Progenitor cell of endocrine pancreas (in vitro differentiated cells): ENCODE results near the gene DNM3. TPM values are rescaled to one million over a fixed set of nuclear protein-coding genes. Genes with fewer than 3 reads are reported as not detected.
A peak's percentile ranks its signal among the peaks of the same experiment; 100 is the strongest.

ENCODE experiments used
- DNase-seq: peaks from one replicate; pipeline ENCODE4 v3.0.0; 2021; ENCODE audit warnings: low spot score; ENCODE audit not compliant: unreplicated experiment
- H3K27ac Mint-ChIP-seq: 2 replicates; pipeline ENCODE4 v1.8.0; 2021; ENCODE audit warnings: mild to moderate bottlenecking, moderate library complexity, mixed read lengths
- H3K27me3 Mint-ChIP-seq: 2 replicates; pipeline ENCODE4 v1.8.0; 2021; ENCODE audit warnings: mixed read lengths
- H3K36me3 Mint-ChIP-seq: 2 replicates; pipeline ENCODE4 v1.8.0; 2022; ENCODE audit warnings: mixed read lengths; ENCODE audit not compliant: insufficient read depth
- H3K4me1 Mint-ChIP-seq: 2 replicates; pipeline ENCODE4 v1.8.0; 2021; ENCODE audit warnings: low read depth, mixed read lengths
- H3K4me3 Mint-ChIP-seq: 2 replicates; pipeline ENCODE4 v1.8.0; 2021; ENCODE audit warnings: low read depth, mild to moderate bottlenecking, moderate library complexity, mixed read lengths
- H3K9me3 Mint-ChIP-seq: 2 replicates; pipeline ENCODE4 v1.8.0; 2021; ENCODE audit warnings: low read depth, mixed read lengths
- CTCF ChIP-seq: fragments of 200-600 bp; sonication (generic); IDR thresholded peaks from one replicate; pipeline ENCODE4 v1.5.0; 2021; ENCODE audit warnings: antibody characterized with exemption, mild to moderate bottlenecking; ENCODE audit not compliant: unreplicated experiment
- total RNA-seq: library from RNA; stranded (reverse); gene quantifications from 2 replicates; pipeline ENCODE4 v1.2.1, GENCODE V29; 2021

DNM3 gene
- total RNA-seq, 1 donor from 2014 or later = 0.48 TPM

GRCh38 chr1:171985639-171986038 is 144.3 kb downstream of the DNM3 start:
- H3K27me3 Mint-ChIP-seq = no peaks in the 10 kb centered on the region
- no peak for DNase-seq
- no peaks in the 10 kb centered on the region for H3K9me3 Mint-ChIP-seq
- TF ChIP-seq CTCF = peak; percentile 34
- peaks cover 10% of the 10 kb centered on the region for H3K4me1 Mint-ChIP-seq
- no peaks in the 10 kb centered on the region for H3K36me3 Mint-ChIP-seq
- H3K27ac Mint-ChIP-seq = no peak overlapping the region
- no peak overlapping the region for H3K4me3 Mint-ChIP-seq

GRCh38 chr1:171988243-171988885 is 147.1 kb downstream of the DNM3 start:
- peaks cover 11% of the 10 kb centered on the region for H3K4me1 Mint-ChIP-seq
- no peaks in the 10 kb centered on the region for H3K36me3 Mint-ChIP-seq
- TF ChIP-seq CTCF = no peak
- no peak overlapping the region for H3K27ac Mint-ChIP-seq
- no peaks in the 10 kb centered on the region for H3K27me3 Mint-ChIP-seq
- H3K4me3 Mint-ChIP-seq = no peak overlapping the region
- DNase-seq = no peak
- no peaks in the 10 kb centered on the region for H3K9me3 Mint-ChIP-seq

- TF ChIP-seq CTCF = no peak
- Mint-ChIP-seq H3K4me1 (peaks cover 9% of the 10 kb centered on the region), H3K9me3 (no peaks in the 10 kb centered on the region), H3K36me3 (no peaks in the 10 kb centered on the region), H3K27me3 (no peaks in the 10 kb centered on the region), H3K27ac (no peak overlapping the region), H3K4me3 (no peak overlapping the region)
- no peak for DNase-seq
Observed at GRCh38 chr1:171990371-171990770, 149.1 kb downstream of the DNM3 start.

GRCh38 chr1:171994293-171994692 is 153.0 kb downstream of the DNM3 start:
- Mint-ChIP-seq H3K27ac (no peak overlapping the region), H3K36me3 (no peaks in the 10 kb centered on the region), H3K4me3 (no peak overlapping the region), H3K4me1 (peaks cover 7% of the 10 kb centered on the region), H3K27me3 (no peaks in the 10 kb centered on the region), H3K9me3 (no peaks in the 10 kb centered on the region)
- TF ChIP-seq CTCF = no peak
- no peak for DNase-seq

GRCh38 chr1:171995573-171995972 is 154.3 kb downstream of the DNM3 start:
- Mint-ChIP-seq H3K4me1 (peaks cover under 1% of the 10 kb centered on the region), H3K4me3 (no peak overlapping the region), H3K27ac (no peak overlapping the region), H3K9me3 (no peaks in the 10 kb centered on the region), H3K27me3 (no peaks in the 10 kb centered on the region), H3K36me3 (no peaks in the 10 kb centered on the region)
- no peak for TF ChIP-seq CTCF
- DNase-seq = no peak
